Measurements from ENCODE around the gene HSPA1B. TPM values are rescaled to one million over a fixed set of nuclear protein-coding genes. Genes with fewer than 3 reads are reported as not detected.
"Not testable (repeated sequence)": the region's sequence is repeated elsewhere in the genome, so short reads cannot be mapped to it uniquely, and the experiment has no call there.

HSPA1B gene
- total RNA-seq, 2 donors from 2014 or later = 31.6 to 44.9 TPM

- ATAC-seq (replicated peaks in 1 of 2) (no peak), DNase-seq (no peak)
- peak overlapping the region; percentile 96 for H3K27ac Mint-ChIP-seq
- H3K36me3 Mint-ChIP-seq (ENCODE audit: insufficient read depth in 2 of 2) = peaks cover 0 to 4% of the 10 kb centered on the region in 2 donors
- H3K4me3 Mint-ChIP-seq = peak overlapping the region; percentile 99
- H3K4me1 Mint-ChIP-seq (ENCODE audit: low read depth) = peaks cover 34% of the 10 kb centered on the region
- no peaks in the 10 kb centered on the region for H3K27me3 Mint-ChIP-seq (ENCODE audit: low read depth)
- no peaks in the 10 kb centered on the region for H3K9me3 Mint-ChIP-seq
These were observed 34.4 kb downstream of the HSPA1B start for GRCh38 chr6:31861919-31862343.

- Mint-ChIP-seq H3K9me3 (no peaks in the 10 kb centered on the region), H3K4me3 (peak within 1 kb of the TSS; percentile 99), H3K4me1 (ENCODE audit: low read depth) (peaks cover 34% of the 10 kb centered on the region), H3K36me3 (ENCODE audit: insufficient read depth in 2 of 2) (peaks cover 0 to 3% of the 10 kb centered on the region in 2 donors), H3K27me3 (ENCODE audit: low read depth) (no peaks in the 10 kb centered on the region), H3K27ac (peak within 1 kb of the TSS; percentile 96)
- ATAC-seq (replicated peaks in 1 of 2) (peak; percentile 95), DNase-seq (peak; percentile 98 to 100)
These were observed 35.1 kb downstream of the HSPA1B start, which contains the start of gene NEU1 for GRCh38 chr6:31862344-31863235. Gene NEU1, minus strand, starts transcription at chr6:31862821. Its CDS starts 45 bp downstream, at chr6:31862776.

- not testable (repeated sequence) for DNase-seq; H3K36me3 Mint-ChIP-seq (ENCODE audit: insufficient read depth in 2 of 2); ATAC-seq (replicated peaks in 1 of 2); H3K27me3 Mint-ChIP-seq (ENCODE audit: low read depth); H3K9me3 Mint-ChIP-seq
- Mint-ChIP-seq H3K27ac (peak overlapping the region; percentile 96), H3K4me1 (ENCODE audit: low read depth) (peaks cover 34% of the 10 kb centered on the region), H3K4me3 (peak overlapping the region; percentile 99)
These were observed 36.6 kb downstream of the HSPA1B start for GRCh38 chr6:31864123-31864562.

- peak overlapping the region in 1 of 2 donors; percentile 99 for H3K4me3 Mint-ChIP-seq
- no peak overlapping the region for H3K27ac Mint-ChIP-seq
- H3K9me3 Mint-ChIP-seq = no peaks in the 10 kb centered on the region
- H3K36me3 Mint-ChIP-seq (ENCODE audit: insufficient read depth in 2 of 2) = peaks cover 0 to 2% of the 10 kb centered on the region in 2 donors
- peaks cover 29% of the 10 kb centered on the region for H3K4me1 Mint-ChIP-seq (ENCODE audit: low read depth)
- DNase-seq (no peak), ATAC-seq (replicated peaks in 1 of 2) (no peak)
- no peaks in the 10 kb centered on the region for H3K27me3 Mint-ChIP-seq (ENCODE audit: low read depth)
These were observed 37.3 kb downstream of the HSPA1B start for GRCh38 chr6:31864818-31865204.

- no peak overlapping the region for H3K4me3 Mint-ChIP-seq
- H3K27ac Mint-ChIP-seq = no peak overlapping the region
- no peaks in the 10 kb centered on the region for H3K27me3 Mint-ChIP-seq (ENCODE audit: low read depth)
- H3K36me3 Mint-ChIP-seq (ENCODE audit: insufficient read depth in 2 of 2) = no peaks in the 10 kb centered on the region
- DNase-seq = no peak
- H3K9me3 Mint-ChIP-seq = no peaks in the 10 kb centered on the region
- H3K4me1 Mint-ChIP-seq (ENCODE audit: low read depth) = peaks cover 26% of the 10 kb centered on the region
- ATAC-seq (replicated peaks in 1 of 2) = no peak
These were observed 37.9 kb downstream of the HSPA1B start for GRCh38 chr6:31865205-31866118.

GRCh38 chr6:31868658-31868971 is 41.1 kb downstream of the HSPA1B start:
- not testable (repeated sequence) for H3K9me3 Mint-ChIP-seq; DNase-seq; ATAC-seq (replicated peaks in 1 of 2); H3K27ac Mint-ChIP-seq; H3K27me3 Mint-ChIP-seq (ENCODE audit: low read depth); H3K4me3 Mint-ChIP-seq; H3K36me3 Mint-ChIP-seq (ENCODE audit: insufficient read depth in 2 of 2); H3K4me1 Mint-ChIP-seq (ENCODE audit: low read depth)

GRCh38 chr6:31869343-31869742 is 41.8 kb downstream of the HSPA1B start:
- Mint-ChIP-seq H3K36me3 (ENCODE audit: insufficient read depth in 2 of 2) (no peaks in the 10 kb centered on the region), H3K4me1 (ENCODE audit: low read depth) (peaks cover 2% of the 10 kb centered on the region), H3K9me3 (no peaks in the 10 kb centered on the region), H3K27me3 (ENCODE audit: low read depth) (no peaks in the 10 kb centered on the region), H3K4me3 (no peak overlapping the region), H3K27ac (no peak overlapping the region)
- ATAC-seq (replicated peaks in 1 of 2) (no peak), DNase-seq (no peak)

GRCh38 chr6:31870385-31870921 is 42.9 kb downstream of the HSPA1B start:
- Mint-ChIP-seq H3K9me3 (no peaks in the 10 kb centered on the region), H3K4me3 (no peak overlapping the region), H3K4me1 (ENCODE audit: low read depth) (peaks cover under 1% of the 10 kb centered on the region), H3K36me3 (ENCODE audit: insufficient read depth in 2 of 2) (no peaks in the 10 kb centered on the region), H3K27ac (no peak overlapping the region), H3K27me3 (ENCODE audit: low read depth) (no peaks in the 10 kb centered on the region)
- peak in 1 of 2 donors; percentile 29 for ATAC-seq (replicated peaks in 1 of 2)
- no peak for DNase-seq

- DNase-seq (no peak), ATAC-seq (replicated peaks in 1 of 2) (no peak)
- Mint-ChIP-seq H3K36me3 (ENCODE audit: insufficient read depth in 2 of 2) (no peaks in the 10 kb centered on the region), H3K4me1 (ENCODE audit: low read depth) (peaks cover 4% of the 10 kb centered on the region), H3K27me3 (ENCODE audit: low read depth) (no peaks in the 10 kb centered on the region), H3K4me3 (no peak overlapping the region), H3K9me3 (no peaks in the 10 kb centered on the region), H3K27ac (no peak overlapping the region)
These were observed 43.6 kb downstream of the HSPA1B start for GRCh38 chr6:31871046-31871659.

- no peaks in the 10 kb centered on the region for H3K9me3 Mint-ChIP-seq
- H3K4me1 Mint-ChIP-seq (ENCODE audit: low read depth) = peaks cover 4% of the 10 kb centered on the region
- no peak overlapping the region for H3K27ac Mint-ChIP-seq
- no peak for ATAC-seq (replicated peaks in 1 of 2)
- H3K36me3 Mint-ChIP-seq (ENCODE audit: insufficient read depth in 2 of 2) = no peaks in the 10 kb centered on the region
- no peak overlapping the region for H3K4me3 Mint-ChIP-seq
- H3K27me3 Mint-ChIP-seq (ENCODE audit: low read depth) = no peaks in the 10 kb centered on the region
- DNase-seq = no peak
These were observed 46.6 kb downstream of the HSPA1B start for GRCh38 chr6:31874084-31874670.

- H3K4me3 Mint-ChIP-seq = no peak overlapping the region
- no peaks in the 10 kb centered on the region for H3K9me3 Mint-ChIP-seq
- no peaks in the 10 kb centered on the region for H3K36me3 Mint-ChIP-seq (ENCODE audit: insufficient read depth in 2 of 2)
- ATAC-seq (replicated peaks in 1 of 2) (no peak), DNase-seq (no peak)
- no peaks in the 10 kb centered on the region for H3K27me3 Mint-ChIP-seq (ENCODE audit: low read depth)
- no peak overlapping the region for H3K27ac Mint-ChIP-seq
- H3K4me1 Mint-ChIP-seq (ENCODE audit: low read depth) = peaks cover 4% of the 10 kb centered on the region
These were observed 47.5 kb downstream of the HSPA1B start for GRCh38 chr6:31874836-31875572.

- no peak for DNase-seq
- peaks cover 0 to under 1% of the 10 kb centered on the region in 2 donors for H3K36me3 Mint-ChIP-seq (ENCODE audit: insufficient read depth in 2 of 2)
- peaks cover 4% of the 10 kb centered on the region for H3K4me1 Mint-ChIP-seq (ENCODE audit: low read depth)
- no peaks in the 10 kb centered on the region for H3K27me3 Mint-ChIP-seq (ENCODE audit: low read depth)
- no peak overlapping the region for H3K27ac Mint-ChIP-seq
- no peak overlapping the region for H3K4me3 Mint-ChIP-seq
- H3K9me3 Mint-ChIP-seq = no peaks in the 10 kb centered on the region
- ATAC-seq (replicated peaks in 1 of 2) = no peak
These were observed 48.3 kb downstream of the HSPA1B start for GRCh38 chr6:31875877-31876276.
